Measurements from ENCODE around the gene SOCS3.
"Not testable (repeated sequence)": the region's sequence is repeated elsewhere in the genome, so short reads cannot be mapped to it uniquely, and the experiment has no call there.

The SOCS3 gene

GRCh38 chr17:78309659-78310255 lies 50.1 kb downstream of the SOCS3 start:
- not testable (repeated sequence) for DNase-seq (ENCODE audit: low spot score)

GRCh38 chr17:78307887-78308638 lies 51.8 kb downstream of the SOCS3 start:
- DNase-seq (ENCODE audit: low spot score), result no peak

- DNase-seq (ENCODE audit: low spot score), result no peak
Observed at GRCh38 chr17:78306913-78307312, 53.0 kb downstream of the SOCS3 start.

All from globus pallidus (tissue), 1 donor.